Glomerular visceral epithelial cell (primary cell): ENCODE results near the gene DDOST.

Source experiments
- DNase-seq: peaks from one replicate; pipeline ENCODE4 v3.0.0-alpha.2; 2016; ENCODE audit errors: extremely low spot score

DDOST gene

GRCh38 chr1:20661207-20662109 is at the start of gene DDOST:
Gene DDOST, minus strand, starts transcription at chr1:20661369. Its CDS starts 19 bp downstream, at chr1:20661350.
- DNase-seq, result peak; percentile 98

GRCh38 chr1:20710469-20711284 is 49.5 kb upstream of the DDOST start:
- DNase-seq, result no peak

- no peak for DNase-seq
Measured at GRCh38 chr1:20709868-20710267, 48.7 kb upstream of the DDOST start.

GRCh38 chr1:20708891-20709290 is 47.7 kb upstream of the DDOST start:
- DNase-seq, result no peak

- no peak for DNase-seq
Measured at GRCh38 chr1:20708057-20708456, 46.9 kb upstream of the DDOST start.

- DNase-seq, result no peak
Measured at GRCh38 chr1:20706841-20707240, 45.7 kb upstream of the DDOST start.

GRCh38 chr1:20705203-20705755 is 44.1 kb upstream of the DDOST start:
- DNase-seq, result no peak

- DNase-seq, result no peak
Measured at GRCh38 chr1:20704390-20705202, 43.4 kb upstream of the DDOST start.

- DNase-seq, result no peak
Measured at GRCh38 chr1:20703124-20703756, 42.1 kb upstream of the DDOST start.

- peak; percentile 21 for DNase-seq
Measured at GRCh38 chr1:20702416-20702815, 41.2 kb upstream of the DDOST start.

- no peak for DNase-seq
Measured at GRCh38 chr1:20701847-20702246, 40.7 kb upstream of the DDOST start.

- no peak for DNase-seq
Measured at GRCh38 chr1:20701446-20701845, 40.3 kb upstream of the DDOST start.

- DNase-seq, result no peak
Measured at GRCh38 chr1:20700636-20701215, 39.6 kb upstream of the DDOST start.

- DNase-seq, result no peak
Measured at GRCh38 chr1:20699558-20699957, 38.4 kb upstream of the DDOST start.

- peak; percentile 23 for DNase-seq
Measured at GRCh38 chr1:20698195-20698910, 37.2 kb upstream of the DDOST start.

- no peak for DNase-seq
Measured at GRCh38 chr1:20697563-20697962, 36.4 kb upstream of the DDOST start.

GRCh38 chr1:20696397-20697333 is 35.5 kb upstream of the DDOST start:
- DNase-seq, result peak; percentile 94

- DNase-seq, result no peak
Measured at GRCh38 chr1:20695515-20695914, 34.3 kb upstream of the DDOST start.

GRCh38 chr1:20693623-20694022 is 32.5 kb upstream of the DDOST start:
- DNase-seq, result no peak
